ENCODE measurements around the gene NAA80. TPM values are rescaled to one million over a fixed set of nuclear protein-coding genes. Genes with fewer than 3 reads are reported as not detected.
A peak's percentile ranks its signal among the peaks of the same experiment; 100 is the strongest.

The NAA80 gene
- total and polyA plus RNA-seq, 10 of the 15 experiments (the other 5 are each of a cell fraction or from before 2014, with no cell fraction given): 0.48 to 12.7 (median 6.7) TPM

- Histone ChIP-seq H3K79me2 (ENCODE audit: control insufficient read depth, insufficient read depth, low read length) (no peaks in the 10 kb centered on the region), H3K9ac (ENCODE audit: control insufficient read depth, insufficient read depth, low read length) (no peak overlapping the region), H3K27ac (ENCODE audit: control insufficient read depth, insufficient read depth) (no peak overlapping the region), H3K4me2 (ENCODE audit: control insufficient read depth, insufficient read depth) (peak overlapping the region; percentile 71), H2AFZ (ENCODE audit: control insufficient read depth, low read depth, low read length) (peak overlapping the region; percentile 67), H3K27me3 (replicated peaks in 1 of 2; ENCODE audit: control insufficient read depth in 2 of 2, insufficient read depth in 2 of 2, low read length in 1 of 2) (peaks cover 7 to 8% of the 10 kb centered on the region in 2 experiments; a peak in 3 of 4 replicates), H3K9me3 (replicated peaks; ENCODE audit: control insufficient read depth, insufficient read depth, low read length) (no peaks in the 10 kb centered on the region), H3K36me3 (ENCODE audit: control insufficient read depth in 2 of 2, insufficient read depth in 2 of 2, low read length in 1 of 2) (no peaks in the 10 kb centered on the region), H3K4me3 (no peak overlapping the region), H3K4me1 (ENCODE audit: control insufficient read depth, insufficient read depth, low read length) (peaks cover 6% of the 10 kb centered on the region), H4K20me1 (ENCODE audit: control insufficient read depth, insufficient read depth) (no peaks in the 10 kb centered on the region)
- intact Hi-C loops (cut with micrococcal nuclease; ENCODE audit: unreplicated experiment): loop anchor here (1.0 to 2.0 kb wide), 4 partner anchors 26 to 152 kb away; no protein-coding TSS in a partner anchor
- ATAC-seq (peak; percentile 95), FAIRE-seq (peak; percentile 96), DNase-seq (ENCODE audit: low read depth, low spot score) (peak; percentile 44)
- in situ Hi-C loops (cut with MboI): loop anchor here (5.0 kb wide), 2 partner anchors 76 to 151 kb away; no protein-coding TSS in a partner anchor
- BruUV-seq (replicated peaks): no TSS peak
- CTCF ChIA-PET: interaction anchor here (0.7 to 3.1 kb wide), 8 partner anchors 13 to 201 kb away, joined by 3 to 24 read pairs (median 6); partner anchors contain the start of gene GNAT1
- POLR2A ChIA-PET: interaction anchor here (0.8 to 1.6 kb wide), 2 partner anchors 25 to 46 kb away, joined by 5 read pairs; no protein-coding TSS in a partner anchor
- RAD21 ChIA-PET (ENCODE audit: unreplicated experiment): interaction anchor here (0.6 to 3.5 kb wide), 5 partner anchors 26 to 1211 kb away, joined by 3 to 23 read pairs (median 4); no protein-coding TSS in a partner anchor
- SMC1A ChIA-PET (ENCODE audit: uncharacterized antibody, unreplicated experiment): interaction anchor here (0.8 to 1.7 kb wide), 5 partner anchors 10 to 78 kb away, joined by 3 to 6 read pairs (median 5); no protein-coding TSS in a partner anchor
- WGBS (ENCODE audit: insufficient coverage, insufficient replicate concordance, low lambda C conversion rate, missing lambda C conversion rate): 5% methylated on average over 61 of the region's 61 CpGs
- TF ChIP-seq ZSCAN29 (IDR thresholded peaks at IDR 0.05) (no peak), SMAD5 (IDR thresholded peaks at IDR 0.05; ENCODE audit: low read depth) (no peak), E2F8 (IDR thresholded peaks at IDR 0.05; ENCODE audit: low read depth, partially characterized antibody) (no peak), BHLHE40 (IDR thresholded peaks at IDR 0.05; ENCODE audit: borderline replicate concordance in 1 of 2, low read depth in 2 of 2, low read length in 1 of 2) (peak; percentile 41 to 51; a peak in 2 of 4 replicates), NBN (IDR thresholded peaks at IDR 0.05) (peak; percentile 75), DPF2 (IDR thresholded peaks at IDR 0.05) (no peak), NRF1 (conservative IDR thresholded peaks at IDR 0.05; ENCODE audit: low read depth, low read length) (peak; percentile 30; the same call in 1 of the 2 replicates), BCL3 (IDR thresholded peaks at IDR 0.05; ENCODE audit: borderline replicate concordance, insufficient read depth, low read depth, low read length, poor library complexity, severe bottlenecking) (no peak), ATF2 (IDR thresholded peaks at IDR 0.05; ENCODE audit: low read length) (peak; percentile 80), HDGF (IDR thresholded peaks at IDR 0.05) (no peak), CHD1 (IDR thresholded peaks at IDR 0.05; ENCODE audit: low read depth, low read length) (no peak), IKZF2 (IDR thresholded peaks at IDR 0.05) (no peak), RAD21 (IDR thresholded peaks at IDR 0.05; ENCODE audit: insufficient read depth, low read depth, low read length) (peak; percentile 93), MEF2A (IDR thresholded peaks at IDR 0.05; ENCODE audit: insufficient read depth, low read depth, low read length) (no peak), GATAD2B (conservative IDR thresholded peaks at IDR 0.05; ENCODE audit: low read depth) (peak; percentile 47; the same call in 1 of the 2 replicates), TAF1 (IDR thresholded peaks at IDR 0.05; ENCODE audit: borderline replicate concordance, low read depth, low read length) (no peak), SMAD1 (IDR thresholded peaks at IDR 0.05; ENCODE audit: low read depth, partially characterized antibody) (no peak), SMARCA5 (IDR thresholded peaks at IDR 0.05) (peak; percentile 62; the same call in 1 of the 2 replicates), MTA2 (IDR thresholded peaks at IDR 0.05; ENCODE audit: low read depth) (no peak)
These were observed 26.1 kb downstream of the NAA80 start for GRCh38 chr3:50272911-50273688.

All from GM12878 (cell line).